ENCODE measurements around the gene WDR37. TPM values are rescaled to one million over a fixed set of nuclear protein-coding genes. Genes with fewer than 3 reads are reported as not detected.

Gene WDR37
- total RNA-seq, 1 experiment from 2014 or later: 10.4 TPM

DNA sequence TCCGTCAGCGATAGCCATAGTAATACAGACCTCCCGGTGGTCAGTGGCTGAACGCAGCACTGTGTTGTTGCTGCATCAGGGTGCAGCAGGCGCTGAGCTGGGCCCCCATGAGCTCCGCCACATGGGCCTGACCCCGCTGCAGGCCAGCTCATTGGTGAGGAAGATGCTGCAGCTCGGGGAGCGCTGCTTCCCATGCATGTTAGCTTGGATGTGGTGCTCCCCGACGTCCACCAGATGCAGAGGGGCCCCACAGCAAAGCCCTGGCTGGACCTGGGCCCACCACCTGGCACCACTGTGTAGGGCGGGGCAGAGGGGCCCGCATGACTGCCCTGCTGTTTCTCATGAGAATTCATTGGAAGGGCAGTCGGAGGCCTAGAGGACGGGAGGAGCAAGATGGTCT is 50.8 kb downstream of the WDR37 start:
- ChIA-PET POLR2A (no interaction called here), CTCF (interaction anchor here (0.9 kb wide), 1 partner anchor 262 kb away, joined by 3 read pairs; no protein-coding TSS in a partner anchor)
- Mint-ChIP-seq H3K27ac (no peak overlapping the region), H3K27me3 (ENCODE audit: low read depth) (no peaks in the 10 kb centered on the region), H3K9me3 (no peaks in the 10 kb centered on the region), H3K36me3 (peaks cover 61% of the 10 kb centered on the region), H3K4me1 (peaks cover 18% of the 10 kb centered on the region), H3K4me3 (no peak overlapping the region)
- TF ChIP-seq, protein P1, sequence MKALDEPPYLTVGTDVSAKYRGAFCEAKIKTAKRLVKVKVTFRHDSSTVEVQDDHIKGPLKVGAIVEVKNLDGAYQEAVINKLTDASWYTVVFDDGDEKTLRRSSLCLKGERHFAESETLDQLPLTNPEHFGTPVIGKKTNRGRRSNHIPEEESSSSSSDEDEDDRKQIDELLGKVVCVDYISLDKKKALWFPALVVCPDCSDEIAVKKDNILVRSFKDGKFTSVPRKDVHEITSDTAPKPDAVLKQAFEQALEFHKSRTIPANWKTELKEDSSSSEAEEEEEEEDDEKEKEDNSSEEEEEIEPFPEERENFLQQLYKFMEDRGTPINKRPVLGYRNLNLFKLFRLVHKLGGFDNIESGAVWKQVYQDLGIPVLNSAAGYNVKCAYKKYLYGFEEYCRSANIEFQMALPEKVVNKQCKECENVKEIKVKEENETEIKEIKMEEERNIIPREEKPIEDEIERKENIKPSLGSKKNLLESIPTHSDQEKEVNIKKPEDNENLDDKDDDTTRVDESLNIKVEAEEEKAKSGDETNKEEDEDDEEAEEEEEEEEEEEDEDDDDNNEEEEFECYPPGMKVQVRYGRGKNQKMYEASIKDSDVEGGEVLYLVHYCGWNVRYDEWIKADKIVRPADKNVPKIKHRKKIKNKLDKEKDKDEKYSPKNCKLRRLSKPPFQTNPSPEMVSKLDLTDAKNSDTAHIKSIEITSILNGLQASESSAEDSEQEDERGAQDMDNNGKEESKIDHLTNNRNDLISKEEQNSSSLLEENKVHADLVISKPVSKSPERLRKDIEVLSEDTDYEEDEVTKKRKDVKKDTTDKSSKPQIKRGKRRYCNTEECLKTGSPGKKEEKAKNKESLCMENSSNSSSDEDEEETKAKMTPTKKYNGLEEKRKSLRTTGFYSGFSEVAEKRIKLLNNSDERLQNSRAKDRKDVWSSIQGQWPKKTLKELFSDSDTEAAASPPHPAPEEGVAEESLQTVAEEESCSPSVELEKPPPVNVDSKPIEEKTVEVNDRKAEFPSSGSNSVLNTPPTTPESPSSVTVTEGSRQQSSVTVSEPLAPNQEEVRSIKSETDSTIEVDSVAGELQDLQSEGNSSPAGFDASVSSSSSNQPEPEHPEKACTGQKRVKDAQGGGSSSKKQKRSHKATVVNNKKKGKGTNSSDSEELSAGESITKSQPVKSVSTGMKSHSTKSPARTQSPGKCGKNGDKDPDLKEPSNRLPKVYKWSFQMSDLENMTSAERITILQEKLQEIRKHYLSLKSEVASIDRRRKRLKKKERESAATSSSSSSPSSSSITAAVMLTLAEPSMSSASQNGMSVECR (CRISPR knock-in tag; IDR thresholded peaks at IDR 0.05; ENCODE audit: borderline replicate concordance): no peak
- TF ChIP-seq CREM (CRISPR knock-in tag; IDR thresholded peaks at IDR 0.05): no peak
- TF ChIP-seq, protein P2, sequence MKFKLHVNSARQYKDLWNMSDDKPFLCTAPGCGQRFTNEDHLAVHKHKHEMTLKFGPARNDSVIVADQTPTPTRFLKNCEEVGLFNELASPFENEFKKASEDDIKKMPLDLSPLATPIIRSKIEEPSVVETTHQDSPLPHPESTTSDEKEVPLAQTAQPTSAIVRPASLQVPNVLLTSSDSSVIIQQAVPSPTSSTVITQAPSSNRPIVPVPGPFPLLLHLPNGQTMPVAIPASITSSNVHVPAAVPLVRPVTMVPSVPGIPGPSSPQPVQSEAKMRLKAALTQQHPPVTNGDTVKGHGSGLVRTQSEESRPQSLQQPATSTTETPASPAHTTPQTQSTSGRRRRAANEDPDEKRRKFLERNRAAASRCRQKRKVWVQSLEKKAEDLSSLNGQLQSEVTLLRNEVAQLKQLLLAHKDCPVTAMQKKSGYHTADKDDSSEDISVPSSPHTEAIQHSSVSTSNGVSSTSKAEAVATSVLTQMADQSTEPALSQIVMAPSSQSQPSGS (CRISPR knock-in tag; IDR thresholded peaks at IDR 0.05; ENCODE audit: borderline replicate concordance, low read depth): no peak
- TF ChIP-seq, protein P3, sequence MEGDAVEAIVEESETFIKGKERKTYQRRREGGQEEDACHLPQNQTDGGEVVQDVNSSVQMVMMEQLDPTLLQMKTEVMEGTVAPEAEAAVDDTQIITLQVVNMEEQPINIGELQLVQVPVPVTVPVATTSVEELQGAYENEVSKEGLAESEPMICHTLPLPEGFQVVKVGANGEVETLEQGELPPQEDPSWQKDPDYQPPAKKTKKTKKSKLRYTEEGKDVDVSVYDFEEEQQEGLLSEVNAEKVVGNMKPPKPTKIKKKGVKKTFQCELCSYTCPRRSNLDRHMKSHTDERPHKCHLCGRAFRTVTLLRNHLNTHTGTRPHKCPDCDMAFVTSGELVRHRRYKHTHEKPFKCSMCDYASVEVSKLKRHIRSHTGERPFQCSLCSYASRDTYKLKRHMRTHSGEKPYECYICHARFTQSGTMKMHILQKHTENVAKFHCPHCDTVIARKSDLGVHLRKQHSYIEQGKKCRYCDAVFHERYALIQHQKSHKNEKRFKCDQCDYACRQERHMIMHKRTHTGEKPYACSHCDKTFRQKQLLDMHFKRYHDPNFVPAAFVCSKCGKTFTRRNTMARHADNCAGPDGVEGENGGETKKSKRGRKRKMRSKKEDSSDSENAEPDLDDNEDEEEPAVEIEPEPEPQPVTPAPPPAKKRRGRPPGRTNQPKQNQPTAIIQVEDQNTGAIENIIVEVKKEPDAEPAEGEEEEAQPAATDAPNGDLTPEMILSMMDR (IDR thresholded peaks at IDR 0.05): no peak
- TF ChIP-seq, protein P4, sequence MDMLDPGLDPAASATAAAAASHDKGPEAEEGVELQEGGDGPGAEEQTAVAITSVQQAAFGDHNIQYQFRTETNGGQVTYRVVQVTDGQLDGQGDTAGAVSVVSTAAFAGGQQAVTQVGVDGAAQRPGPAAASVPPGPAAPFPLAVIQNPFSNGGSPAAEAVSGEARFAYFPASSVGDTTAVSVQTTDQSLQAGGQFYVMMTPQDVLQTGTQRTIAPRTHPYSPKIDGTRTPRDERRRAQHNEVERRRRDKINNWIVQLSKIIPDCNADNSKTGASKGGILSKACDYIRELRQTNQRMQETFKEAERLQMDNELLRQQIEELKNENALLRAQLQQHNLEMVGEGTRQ (CRISPR knock-in tag; IDR thresholded peaks at IDR 0.05): no peak
- ATAC-seq (no peak), DNase-seq (ENCODE audit: low spot score) (no peak)

DNA sequence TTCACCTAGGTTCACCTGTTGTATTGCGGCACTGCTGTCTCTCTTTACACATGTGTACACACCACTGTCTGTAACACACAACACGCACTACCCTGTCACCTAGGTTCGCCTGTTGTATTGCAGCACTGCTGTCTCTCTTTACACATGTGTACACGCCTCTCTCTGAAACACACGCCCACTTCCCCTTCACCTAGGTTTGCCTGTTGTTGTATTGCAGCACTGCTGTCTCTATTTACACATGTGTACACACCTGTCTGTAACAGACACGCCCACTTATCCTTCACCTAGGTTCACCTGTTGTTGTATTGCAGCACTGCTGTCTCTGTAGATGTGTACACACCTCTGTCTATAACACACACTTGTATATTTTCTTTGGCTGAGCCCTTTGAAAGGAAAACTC is 51.5 kb downstream of the WDR37 start:
- peaks cover 23% of the 10 kb centered on the region for H3K4me1 Mint-ChIP-seq
- H3K4me3 Mint-ChIP-seq: no peak overlapping the region
- DNase-seq (ENCODE audit: low spot score) (no peak), ATAC-seq (no peak)
- no peaks in the 10 kb centered on the region for H3K27me3 Mint-ChIP-seq (ENCODE audit: low read depth)
- POLR2A ChIA-PET: no interaction called here
- H3K36me3 Mint-ChIP-seq: peaks cover 64% of the 10 kb centered on the region
- CTCF ChIA-PET: no interaction called here
- H3K9me3 Mint-ChIP-seq: no peaks in the 10 kb centered on the region
- TF ChIP-seq TP53 (CRISPR knock-in tag; IDR thresholded peaks at IDR 0.05) (no peak), ZNF138 (CRISPR knock-in tag; conservative IDR thresholded peaks at IDR 0.05) (no peak), CREM (CRISPR knock-in tag; IDR thresholded peaks at IDR 0.05) (no peak), GRHL2 (CRISPR knock-in tag; IDR thresholded peaks at IDR 0.05; ENCODE audit: insufficient replicate concordance, severe bottlenecking) (no peak), EMX1 (CRISPR knock-in tag; IDR thresholded peaks at IDR 0.05) (no peak), ZNF317 (CRISPR knock-in tag; IDR thresholded peaks at IDR 0.05; ENCODE audit: borderline replicate concordance, low read depth) (no peak)
- TF ChIP-seq, protein P5, sequence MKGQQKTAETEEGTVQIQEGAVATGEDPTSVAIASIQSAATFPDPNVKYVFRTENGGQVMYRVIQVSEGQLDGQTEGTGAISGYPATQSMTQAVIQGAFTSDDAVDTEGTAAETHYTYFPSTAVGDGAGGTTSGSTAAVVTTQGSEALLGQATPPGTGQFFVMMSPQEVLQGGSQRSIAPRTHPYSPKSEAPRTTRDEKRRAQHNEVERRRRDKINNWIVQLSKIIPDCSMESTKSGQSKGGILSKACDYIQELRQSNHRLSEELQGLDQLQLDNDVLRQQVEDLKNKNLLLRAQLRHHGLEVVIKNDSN (CRISPR knock-in tag; IDR thresholded peaks at IDR 0.05): no peak
- H3K27ac Mint-ChIP-seq: no peak overlapping the region; the same call in 1 of the 2 replicates

Data from WTC11 (cell line).